HG03469 (cell line): Measurements from ENCODE around the gene TRIM49.
"Not testable (repeated sequence)": the region's sequence is repeated elsewhere in the genome, so short reads cannot be mapped to it uniquely, and the experiment has no call there.

Experiments
- ATAC-seq: cut with Tn5 transposase; IDR thresholded peaks from one replicate; pipeline ENCODE4 v1.9.1; 2021; ENCODE audit warnings: mild to moderate bottlenecking, moderate library complexity, moderate number of reproducible peaks; ENCODE audit not compliant: unreplicated experiment

The TRIM49 gene

DNA sequence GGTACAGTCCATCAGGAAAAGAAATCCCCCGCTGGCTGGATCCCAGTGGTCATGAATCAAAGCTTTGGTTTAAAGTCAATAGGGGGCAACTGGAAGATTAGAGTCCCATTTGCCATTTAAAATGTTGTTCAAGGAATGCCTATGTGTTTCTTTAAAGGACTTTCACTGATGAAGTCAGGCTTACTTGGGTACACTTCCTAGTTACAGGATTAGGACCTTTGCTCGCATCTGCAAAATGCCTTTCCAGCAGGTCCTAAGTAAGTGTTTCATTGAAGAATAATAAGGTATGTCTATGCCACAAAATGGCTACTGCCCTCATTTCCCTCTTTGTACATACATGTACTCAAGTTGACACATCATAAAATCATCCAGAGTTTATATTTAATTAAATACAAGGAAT is at the start of gene TRIM49:
TRIM49 (minus strand) TSS at position 101 of the 400 bp plus-strand sequence. CDS start 4,106 bp downstream, outside the sequence.
- not testable (repeated sequence) for ATAC-seq

- ATAC-seq = not testable (repeated sequence)
Observed at GRCh38 chr11:89826694-89827093, 18.3 kb upstream of the TRIM49 start.

- ATAC-seq = not testable (repeated sequence)
Observed at GRCh38 chr11:89820008-89820407, 11.6 kb upstream of the TRIM49 start.

GRCh38 chr11:89813535-89813934 is 5.2 kb upstream of the TRIM49 start:
- ATAC-seq = not testable (repeated sequence)

DNA sequence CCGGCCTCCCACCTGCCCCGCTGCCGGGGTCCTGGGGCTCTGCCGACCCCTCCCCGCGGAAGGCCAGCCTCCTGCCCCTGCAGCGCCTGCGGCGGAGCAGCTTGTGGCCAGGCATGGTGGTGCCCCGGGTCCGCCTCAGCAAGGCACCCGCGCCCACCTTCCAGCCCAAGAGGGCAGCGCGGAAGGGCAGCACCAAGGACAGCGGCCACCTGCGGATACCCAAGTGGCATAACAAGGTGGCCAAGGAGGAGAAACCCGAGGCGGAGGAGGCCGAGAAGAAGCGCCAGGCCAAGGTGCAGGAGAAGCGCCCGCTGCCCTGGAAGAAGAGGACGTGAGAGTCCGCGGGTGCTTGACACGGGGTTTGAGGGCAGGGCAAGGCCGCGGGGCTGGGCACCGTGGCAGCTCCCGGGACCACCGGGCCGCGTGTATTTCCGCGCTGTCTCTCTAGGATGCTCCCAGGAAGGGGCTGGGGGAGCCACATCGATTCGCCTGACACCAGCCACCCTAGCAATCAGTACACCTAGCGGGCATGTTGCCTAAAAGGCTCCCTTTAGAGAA is 20.8 kb downstream of the TRIM49 start:
- ATAC-seq = not testable (repeated sequence)

GRCh38 chr11:89785726-89786125 is 22.6 kb downstream of the TRIM49 start:
- ATAC-seq = not testable (repeated sequence)

GRCh38 chr11:89750822-89751221 is 57.6 kb downstream of the TRIM49 start:
- ATAC-seq = not testable (repeated sequence)
